H1 (cell line): ENCODE results near the gene SLC9A4. TPM values are rescaled to one million over a fixed set of nuclear protein-coding genes. Genes with fewer than 3 reads are reported as not detected.

Experiments
- CTCF ChIA-PET: fragments of 300-600 bp; sonication (Branson Sonifier 250); formaldehyde crosslinking; loops from one replicate; lab custom pipeline; 2021; ENCODE audit not compliant: partially characterized antibody; lab: Charles Lee
- POLR2A ChIA-PET: fragments of 300-600 bp; sonication (Branson Sonifier 250); formaldehyde crosslinking; loops from one replicate; lab custom pipeline; 2021; ENCODE audit warnings: inconsistent platforms; ENCODE audit not compliant: partially characterized antibody; lab: Charles Lee
- DNase-seq, 2 experiments: peaks; one replicate each; pipeline versions ENCODE4 v3.0.0 to v3.0.0-alpha.2; 2010 to 2022; ENCODE audit warnings: low spot score in 2 of 2, low read depth in 1 of 2, mixed read lengths in 1 of 2
- FAIRE-seq: peaks from 2 replicates; lab custom pipeline; 2011; peaks lifted over from hg19 to GRCh38; lab: Jason Lieb, UNC
- H2AFZ ChIP-seq: 2 replicates; pipeline ENCODE4 v1.8.1; 2012; ENCODE audit warnings: low read length, inconsistent platforms
- H2AK5ac ChIP-seq: 2 replicates; pipeline ENCODE4 v1.6.1; 2013; ENCODE audit warnings: low read depth, low read length
- H2BK120ac ChIP-seq: replicated peaks from 2 replicates; pipeline ENCODE3; 2013; ENCODE audit warnings: low read depth, low read length, inconsistent platforms
- H2BK12ac ChIP-seq: 2 replicates; pipeline ENCODE4 v1.6.1; 2013; ENCODE audit warnings: low read depth, low read length
- H2BK15ac ChIP-seq: 2 replicates; pipeline ENCODE4 v1.6.1; 2013; ENCODE audit warnings: low read length
- H2BK20ac ChIP-seq: 2 replicates; pipeline ENCODE4 v1.6.1; 2013; ENCODE audit warnings: low read length
- H2BK5ac ChIP-seq: 2 replicates; pipeline ENCODE4 v1.6.1; 2013; ENCODE audit warnings: low read depth, low read length
- H3K14ac ChIP-seq: 2 replicates; pipeline ENCODE4 v1.6.1; 2013; ENCODE audit warnings: inconsistent platforms; ENCODE audit not compliant: insufficient read length
- H3K18ac ChIP-seq: 2 replicates; pipeline ENCODE4 v1.6.1; 2013; ENCODE audit warnings: low read length; ENCODE audit errors: extremely low read depth
- H3K23ac ChIP-seq: 2 replicates; pipeline ENCODE4 v1.6.1; 2013; ENCODE audit warnings: inconsistent platforms; ENCODE audit not compliant: insufficient read length
- H3K23me2 ChIP-seq: 2 replicates; pipeline ENCODE4 v1.6.1; 2013; ENCODE audit warnings: low read depth, low read length
- H3K27ac ChIP-seq: 2 replicates; pipeline ENCODE4 v1.6.1; 2011; ENCODE audit warnings: low read depth, low read length, inconsistent platforms
- H3K27me3 ChIP-seq, 4 experiments: replicated peaks in 1 of 4; 1 replicate in 1 of 4; 2 replicates in 3 of 4; pipeline versions ENCODE4 v1.6.1 to v1.8.1; 2011 to 2013; ENCODE audit warnings: low read length in 3 of 4, mild to moderate bottlenecking in 3 of 4, inconsistent platforms in 2 of 4, mixed read lengths in 2 of 4, moderate library complexity in 1 of 4; ENCODE audit not compliant: control insufficient read depth in 3 of 4, insufficient read depth in 3 of 4; ENCODE audit errors: extremely low read depth in 1 of 4
- H3K36me3 ChIP-seq, 4 experiments: 2 replicates each; pipeline versions ENCODE4 v1.6.1 to v1.8.1; 2011 to 2013; ENCODE audit warnings: mild to moderate bottlenecking in 4 of 4, low read length in 3 of 4, moderate library complexity in 2 of 4, control low read depth in 1 of 4, inconsistent platforms in 1 of 4; ENCODE audit not compliant: insufficient read depth in 4 of 4, control insufficient read depth in 2 of 4
- H3K4ac ChIP-seq: replicated peaks from 2 replicates; pipeline ENCODE3; 2013; ENCODE audit warnings: low read length, low read depth, mixed read lengths, inconsistent platforms; ENCODE audit not compliant: insufficient read length
- H3K4me1 ChIP-seq, 4 experiments: replicated peaks in 1 of 4; 1 replicate in 1 of 4; 2 replicates in 3 of 4; pipeline versions ENCODE4 v1.6.1 to v1.8.1; 2011 to 2013; ENCODE audit warnings: low read length in 3 of 4, inconsistent platforms in 2 of 4, mixed read lengths in 1 of 4; ENCODE audit not compliant: insufficient read depth in 4 of 4, control insufficient read depth in 3 of 4
- H3K4me2 ChIP-seq, 2 experiments: 2 replicates each; pipeline versions ENCODE4 v1.6.1 to v1.8.1; 2011 to 2013; ENCODE audit warnings: low read depth in 2 of 2, low read length in 2 of 2, control low read depth in 1 of 2, inconsistent platforms in 1 of 2, mild to moderate bottlenecking in 1 of 2; ENCODE audit not compliant: insufficient read depth in 1 of 2
- H3K4me3 ChIP-seq, 4 experiments: fragments of 200-600, 300-600 bp in 1 of 4; sonication (generic), shearing (Covaris generic), sonication (Bioruptor Twin) in 1 of 4; 2 replicates each; pipeline versions ENCODE4 v1.5.1 to v1.8.1; 2011 to 2016; ENCODE audit warnings: low read length in 4 of 4, low read depth in 3 of 4, control low read depth in 2 of 4, inconsistent platforms in 2 of 4, mild to moderate bottlenecking in 2 of 4, mixed read lengths in 1 of 4, moderate library complexity in 1 of 4; ENCODE audit not compliant: insufficient read depth in 2 of 4; ENCODE audit errors: extremely low read depth in 1 of 4
- H3K56ac ChIP-seq: replicated peaks from 2 replicates; pipeline ENCODE3; 2013; ENCODE audit warnings: low read depth, mild to moderate bottlenecking, mixed read lengths, low read length, inconsistent platforms; ENCODE audit not compliant: insufficient read length
- H3K79me1 ChIP-seq: 2 replicates; pipeline ENCODE4 v1.6.1; 2013; ENCODE audit warnings: low read depth, low read length, control low read depth
- H3K79me2 ChIP-seq, 2 experiments: 2 replicates each; pipeline versions ENCODE4 v1.6.1 to v1.8.1; 2012 to 2013; ENCODE audit warnings: low read length in 2 of 2, mild to moderate bottlenecking in 2 of 2, inconsistent platforms in 1 of 2; ENCODE audit not compliant: insufficient read depth in 2 of 2, control insufficient read depth in 1 of 2
- H3K9ac ChIP-seq, 4 experiments: replicated peaks in 1 of 4; 1 replicate in 1 of 4; 2 replicates in 3 of 4; pipeline versions ENCODE4 v1.6.1 to v1.8.1; 2011 to 2013; ENCODE audit warnings: low read depth in 3 of 4, low read length in 3 of 4, control low read depth in 2 of 4, mild to moderate bottlenecking in 2 of 4, moderate library complexity in 2 of 4, inconsistent platforms in 1 of 4; ENCODE audit errors: extremely low read depth in 1 of 4
- H3K9me3 ChIP-seq, 2 experiments: 2 replicates each; pipeline versions ENCODE4 v1.6.1 to v1.8.1; 2012 to 2013; ENCODE audit warnings: mild to moderate bottlenecking in 2 of 2, moderate library complexity in 2 of 2, control low read depth in 1 of 2, inconsistent platforms in 1 of 2, low read depth in 1 of 2, low read length in 1 of 2, mixed read lengths in 1 of 2; ENCODE audit not compliant: insufficient read depth in 2 of 2
- H4K20me1 ChIP-seq, 2 experiments: replicated peaks in 1 of 2; 2 replicates each; pipeline versions ENCODE3 to v1.8.1; 2011 to 2013; ENCODE audit warnings: inconsistent platforms in 2 of 2, low read length in 2 of 2, mild to moderate bottlenecking in 1 of 2; ENCODE audit not compliant: insufficient read depth in 2 of 2, control insufficient read depth in 1 of 2
- H4K5ac ChIP-seq: 2 replicates; pipeline ENCODE4 v1.6.1; 2013; ENCODE audit warnings: low read length, low read depth, mixed read lengths, inconsistent platforms; ENCODE audit not compliant: insufficient read length
- H4K8ac ChIP-seq: 2 replicates; pipeline ENCODE4 v1.8.0; 2013; ENCODE audit warnings: mild to moderate bottlenecking, moderate library complexity, low read length, inconsistent platforms; ENCODE audit not compliant: insufficient read depth; ENCODE audit errors: extremely low read depth
- H4K91ac ChIP-seq: replicated peaks from 2 replicates; pipeline ENCODE3; 2013; ENCODE audit warnings: low read length, mixed read lengths, inconsistent platforms; ENCODE audit not compliant: insufficient read length
- EZH2 ChIP-seq: fragments of 200-600 bp; sonication (generic); IDR thresholded peaks from 2 replicates; pipeline ENCODE4 v1.7.1; 2012; ENCODE audit warnings: low read depth, mild to moderate bottlenecking, moderate library complexity, low read length, inconsistent platforms; ENCODE audit not compliant: severe bottlenecking
- KDM5A ChIP-seq: fragments of 200-600 bp; IDR thresholded peaks from 2 replicates; pipeline ENCODE4 v1.7.1; 2012; ENCODE audit warnings: mild to moderate bottlenecking, low read length, inconsistent platforms, mixed read lengths
- MAFK ChIP-seq: IDR thresholded peaks from 2 replicates; pipeline ENCODE4 v1.6.1; 2012; ENCODE audit warnings: low read depth, mild to moderate bottlenecking, improper control_type of control experiment, low read length
- NANOG ChIP-seq: IDR thresholded peaks from 2 replicates; pipeline ENCODE4 v1.6.1; 2011; ENCODE audit warnings: low read length, low read depth, mild to moderate bottlenecking, inconsistent platforms; ENCODE audit not compliant: insufficient read depth, poor library complexity, severe bottlenecking
- RNF2 ChIP-seq: fragments of 200-900, 300-1000 bp; sonication (generic); IDR thresholded peaks from 2 replicates; pipeline ENCODE4 v1.7.1; 2016; ENCODE audit warnings: borderline replicate concordance, low read depth, mild to moderate bottlenecking, antibody characterized with exemption, low read length; ENCODE audit not compliant: poor library complexity, severe bottlenecking; ENCODE audit errors: missing control alignments
- SP1 ChIP-seq: IDR thresholded peaks from 2 replicates; pipeline ENCODE4 v1.6.1; 2011; ENCODE audit warnings: low read depth, low read length
- TAF1 ChIP-seq: IDR thresholded peaks from 2 replicates; pipeline ENCODE4 v1.6.1; 2011; ENCODE audit warnings: mild to moderate bottlenecking, low read depth, low read length
- TCF12 ChIP-seq: IDR thresholded peaks from 2 replicates; pipeline ENCODE4 v1.6.1; 2011; ENCODE audit warnings: low read depth, mild to moderate bottlenecking, low read length
- YY1 ChIP-seq: IDR thresholded peaks from 2 replicates; pipeline ENCODE4 v1.6.1; 2011; ENCODE audit warnings: low read depth, mild to moderate bottlenecking, low read length
- WGBS, 2 experiments: shearing (Covaris generic) in 1 of 2; methylation state at CpG; one replicate each; pipeline versions ENCODE4 v1.1.6 to v1.1.7; 2013 to 2015; ENCODE audit warnings: low lambda C conversion rate in 2 of 2, mixed read lengths in 2 of 2, inconsistent platforms in 1 of 2, low coverage in 1 of 2, missing lambda C conversion rate in 1 of 2; ENCODE audit not compliant: insufficient replicate concordance in 2 of 2, insufficient coverage in 1 of 2, insufficient read length in 1 of 2; ENCODE audit errors: extremely low coverage in 1 of 2, missing lambda C conversion rate in 1 of 2; 5-methylcytosine and 5-hydroxymethylcytosine counted together
- polyA plus RNA-seq, 7 experiments: library from polyadenylated mRNA; depleted of rRNA in 3 of 7; stranded (reverse) in 5 of 7; unstranded in 2 of 7; fragments of >200 nt in 5 of 7; fragments of 200-250 nt in 2 of 7; gene quantifications; 1 replicate in 5 of 7; 2 replicates in 1 of 7; 4 replicates in 1 of 7; pipeline versions ENCODE4 v1.2.1 to v1.2.3, GENCODE V29; 2011 to 2013; ENCODE audit warnings: missing spikeins in 2 of 7, mixed read lengths in 2 of 7
- total RNA-seq: library from RNA; stranded (reverse); fragmentation: NEBNext Ultra II Directional; extraction: Animal tissue kit (Norgen Biotek cat#: 25700); gene quantifications from 2 replicates; pipeline ENCODE4 v1.2.1, GENCODE V29; 2021

The SLC9A4 gene
- total and polyA plus RNA-seq, 2 of the 8 experiments (the other 6 are each of a cell fraction or from before 2014, with no cell fraction given), result not detected

DNA sequence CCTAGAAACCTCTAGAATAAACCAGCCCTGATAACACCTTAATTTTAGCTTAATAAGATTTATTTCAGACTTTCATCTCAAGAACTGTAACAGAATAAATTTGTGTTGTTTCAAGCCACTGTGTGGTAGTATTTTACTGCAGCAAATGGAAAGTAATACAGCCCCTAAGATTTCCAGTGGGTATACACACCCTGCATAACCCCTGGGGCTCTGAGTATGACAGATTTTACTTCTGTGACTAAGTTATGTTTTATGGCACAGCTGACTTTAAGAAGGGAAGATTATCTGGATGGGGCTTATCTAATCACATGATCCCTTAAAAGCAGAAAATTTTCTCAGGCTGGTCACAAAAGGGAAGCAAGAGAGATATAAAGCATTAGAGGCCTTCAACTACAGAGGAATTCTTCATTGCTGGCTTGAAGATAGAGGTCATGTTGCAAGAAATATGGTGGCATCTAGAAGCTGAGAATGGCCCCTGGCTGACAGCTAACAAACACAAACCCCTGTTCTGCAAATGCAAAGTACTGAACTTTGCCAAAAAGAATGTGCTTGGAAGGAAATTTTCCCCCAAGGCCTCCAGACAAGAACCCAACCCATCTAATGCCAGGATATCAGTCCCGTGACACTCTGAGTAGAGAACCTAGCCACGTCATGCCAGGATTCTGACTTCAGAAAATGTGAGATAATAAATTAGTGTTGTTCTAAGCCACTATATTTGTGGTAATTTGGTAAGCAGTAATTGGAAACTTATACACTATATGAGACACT lies 78.5 kb downstream of the SLC9A4 start:
- Histone ChIP-seq H2AFZ (no peak overlapping the region), H3K4me3 (no peak overlapping the region), H4K20me1 (no peaks in the 10 kb centered on the region), H2BK5ac (no peak overlapping the region), H4K8ac (no peak overlapping the region), H3K4me1 (no peaks in the 10 kb centered on the region), H3K23me2 (no peaks in the 10 kb centered on the region), H3K4ac (no peak overlapping the region), H2BK20ac (no peak overlapping the region), H2BK120ac (no peak overlapping the region), H2AK5ac (no peak overlapping the region), H3K56ac (no peak overlapping the region), H3K79me1 (no peaks in the 10 kb centered on the region), H3K9me3 (0 out of 4 replicates have a peak, but pooled peaks cover 0 to 2% of the 10 kb centered on the region in 2 experiments), H3K4me2 (no peak overlapping the region), H4K5ac (no peak overlapping the region), H4K91ac (no peak overlapping the region), H3K9ac (no peak overlapping the region), H3K27ac (no peak overlapping the region), H3K27me3 (no peaks in the 10 kb centered on the region), H3K23ac (no peak overlapping the region), H3K79me2 (no peaks in the 10 kb centered on the region), H2BK12ac (no peak overlapping the region), H3K18ac (no peak overlapping the region), H3K36me3 (no peaks in the 10 kb centered on the region), H3K14ac (no peak overlapping the region), H2BK15ac (no peak overlapping the region)
- FAIRE-seq, result no peak
- ChIA-PET POLR2A (no interaction called here), CTCF (interaction anchor here (0.7 to 2.1 kb wide), 2 partner anchors 34 to 83 kb away, joined by 3 to 6 read pairs; no protein-coding TSS in a partner anchor)
- TF ChIP-seq YY1 (no peak), RNF2 (no peak), TAF1 (no peak), SP1 (no peak), KDM5A (no peak), EZH2 (no peak), NANOG (no peak), MAFK (no peak), TCF12 (no peak)
- DNase-seq, result no peak
- 94% methylated on average over 2 of the region's 2 CpGs; no CpG with 5 or more reads in 1 of the 2 experiments for whole genome bisulfite sequencing, 2 experiments
